ENCODE measurements around the gene TNFRSF8.
A peak's percentile ranks its signal among the peaks of the same experiment; 100 is the strongest.

The TNFRSF8 gene

GRCh38 chr1:12078575-12078937 lies 15.5 kb downstream of the TNFRSF8 start:
- Histone ChIP-seq H3K27me3 (ENCODE audit: low read length) (no peaks in the 10 kb centered on the region), H3K9ac (ENCODE audit: low read length) (no peak overlapping the region), H3K9me3 (ENCODE audit: insufficient read depth, low read length) (no peaks in the 10 kb centered on the region), H3K27ac (ENCODE audit: low read depth, low read length) (no peak overlapping the region), H4K20me1 (ENCODE audit: low read depth, low read length) (no peaks in the 10 kb centered on the region), H3K79me2 (ENCODE audit: insufficient read depth, low read length) (no peaks in the 10 kb centered on the region), H3K4me3 (ENCODE audit: insufficient read depth, low read length, poor library complexity, severe bottlenecking) (no peak overlapping the region), H3K36me3 (ENCODE audit: low read length) (no peaks in the 10 kb centered on the region), H2AFZ (ENCODE audit: low read depth, low read length, severe bottlenecking) (no peak overlapping the region), H3K4me2 (ENCODE audit: low read depth, low read length, poor library complexity, severe bottlenecking) (no peak overlapping the region), H3K9me2 (replicated peaks; ENCODE audit: insufficient read depth, low read length) (no peaks in the 10 kb centered on the region), H3F3A (ENCODE audit: insufficient read depth) (no peaks in the 10 kb centered on the region)
- no peak for TF ChIP-seq EZH2phosphoT487 (conservative IDR thresholded peaks at IDR 0.05; ENCODE audit: low read length)
- TF ChIP-seq, protein P1, sequence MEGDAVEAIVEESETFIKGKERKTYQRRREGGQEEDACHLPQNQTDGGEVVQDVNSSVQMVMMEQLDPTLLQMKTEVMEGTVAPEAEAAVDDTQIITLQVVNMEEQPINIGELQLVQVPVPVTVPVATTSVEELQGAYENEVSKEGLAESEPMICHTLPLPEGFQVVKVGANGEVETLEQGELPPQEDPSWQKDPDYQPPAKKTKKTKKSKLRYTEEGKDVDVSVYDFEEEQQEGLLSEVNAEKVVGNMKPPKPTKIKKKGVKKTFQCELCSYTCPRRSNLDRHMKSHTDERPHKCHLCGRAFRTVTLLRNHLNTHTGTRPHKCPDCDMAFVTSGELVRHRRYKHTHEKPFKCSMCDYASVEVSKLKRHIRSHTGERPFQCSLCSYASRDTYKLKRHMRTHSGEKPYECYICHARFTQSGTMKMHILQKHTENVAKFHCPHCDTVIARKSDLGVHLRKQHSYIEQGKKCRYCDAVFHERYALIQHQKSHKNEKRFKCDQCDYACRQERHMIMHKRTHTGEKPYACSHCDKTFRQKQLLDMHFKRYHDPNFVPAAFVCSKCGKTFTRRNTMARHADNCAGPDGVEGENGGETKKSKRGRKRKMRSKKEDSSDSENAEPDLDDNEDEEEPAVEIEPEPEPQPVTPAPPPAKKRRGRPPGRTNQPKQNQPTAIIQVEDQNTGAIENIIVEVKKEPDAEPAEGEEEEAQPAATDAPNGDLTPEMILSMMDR (IDR thresholded peaks at IDR 0.05; ENCODE audit: insufficient read depth, low read length, poor library complexity, severe bottlenecking), result no peak

DNA sequence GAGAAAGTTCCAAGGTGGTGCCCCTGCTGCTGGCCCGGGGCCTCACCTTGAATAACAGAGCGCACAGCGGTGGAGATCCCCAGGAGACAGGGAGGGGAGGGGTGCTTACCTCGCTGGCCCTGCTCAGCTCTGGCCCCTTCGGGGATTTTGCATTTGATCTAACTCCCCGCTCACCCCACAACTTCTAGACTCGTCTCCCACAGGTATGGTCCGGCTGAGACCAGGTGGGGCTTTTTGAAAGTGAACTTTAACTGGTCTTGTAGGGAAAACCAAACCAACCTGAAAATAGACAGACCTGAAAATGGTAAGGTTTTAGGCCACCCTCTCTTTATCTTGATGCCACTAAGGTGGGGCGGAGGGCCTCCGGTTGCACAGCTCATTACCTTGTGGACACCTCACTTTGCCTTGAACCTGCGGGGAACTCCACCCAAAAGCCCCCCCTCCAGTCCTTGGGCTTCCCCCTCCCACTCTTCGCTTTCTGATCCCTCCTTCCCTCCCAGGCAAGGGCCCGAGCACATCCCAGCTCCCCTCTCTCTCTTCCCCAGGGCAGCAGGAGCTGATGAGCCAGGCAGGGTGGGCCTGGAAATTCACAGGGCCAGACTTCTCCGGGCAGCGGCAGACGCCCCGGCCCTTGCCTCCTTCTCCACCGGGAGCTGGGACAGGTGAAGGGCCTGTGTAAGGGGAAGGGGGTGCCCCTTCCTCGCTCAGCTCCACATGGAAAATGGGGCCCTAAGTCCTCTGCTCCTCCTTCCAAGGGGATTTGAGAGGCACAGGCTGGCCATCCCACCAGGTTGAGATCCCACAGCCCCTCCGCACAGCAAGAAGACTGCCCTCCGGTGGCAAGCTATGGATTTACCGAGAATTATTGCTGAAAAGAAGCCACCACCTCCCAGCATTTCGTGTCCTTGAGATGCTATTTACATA lies 16.1 kb downstream of the TNFRSF8 start:
- no peaks in the 10 kb centered on the region for H3K36me3 ChIP-seq (ENCODE audit: low read length)
- H3K9me3 ChIP-seq (ENCODE audit: insufficient read depth, low read length), result no peaks in the 10 kb centered on the region
- no peaks in the 10 kb centered on the region for H3K79me2 ChIP-seq (ENCODE audit: insufficient read depth, low read length)
- no peak overlapping the region for H3K4me2 ChIP-seq (ENCODE audit: low read depth, low read length, poor library complexity, severe bottlenecking)
- no peak for TF ChIP-seq EZH2phosphoT487 (conservative IDR thresholded peaks at IDR 0.05; ENCODE audit: low read length)
- TF ChIP-seq, protein P1 (IDR thresholded peaks at IDR 0.05; ENCODE audit: insufficient read depth, low read length, poor library complexity, severe bottlenecking), result peak; percentile 57
- no peak overlapping the region for H3K4me3 ChIP-seq (ENCODE audit: insufficient read depth, low read length, poor library complexity, severe bottlenecking)
- no peaks in the 10 kb centered on the region for H3K27me3 ChIP-seq (ENCODE audit: low read length)
- H2AFZ ChIP-seq (ENCODE audit: low read depth, low read length, severe bottlenecking), result no peak overlapping the region
- H3F3A ChIP-seq (ENCODE audit: insufficient read depth), result no peaks in the 10 kb centered on the region
- H3K27ac ChIP-seq (ENCODE audit: low read depth, low read length), result no peak overlapping the region
- no peaks in the 10 kb centered on the region for H3K9me2 ChIP-seq (replicated peaks; ENCODE audit: insufficient read depth, low read length)
- H4K20me1 ChIP-seq (ENCODE audit: low read depth, low read length), result no peaks in the 10 kb centered on the region
- no peak overlapping the region for H3K9ac ChIP-seq (ENCODE audit: low read length)

GRCh38 chr1:12080156-12080555 lies 17.1 kb downstream of the TNFRSF8 start:
- Histone ChIP-seq H2AFZ (ENCODE audit: low read depth, low read length, severe bottlenecking) (no peak overlapping the region), H3K36me3 (ENCODE audit: low read length) (no peaks in the 10 kb centered on the region), H3F3A (ENCODE audit: insufficient read depth) (no peaks in the 10 kb centered on the region), H3K79me2 (ENCODE audit: insufficient read depth, low read length) (no peaks in the 10 kb centered on the region), H3K9ac (ENCODE audit: low read length) (no peak overlapping the region), H3K27ac (ENCODE audit: low read depth, low read length) (no peak overlapping the region), H4K20me1 (ENCODE audit: low read depth, low read length) (no peaks in the 10 kb centered on the region), H3K9me3 (ENCODE audit: insufficient read depth, low read length) (no peaks in the 10 kb centered on the region), H3K9me2 (replicated peaks; ENCODE audit: insufficient read depth, low read length) (no peaks in the 10 kb centered on the region), H3K4me2 (ENCODE audit: low read depth, low read length, poor library complexity, severe bottlenecking) (no peak overlapping the region), H3K4me3 (ENCODE audit: insufficient read depth, low read length, poor library complexity, severe bottlenecking) (no peak overlapping the region), H3K27me3 (ENCODE audit: low read length) (no peaks in the 10 kb centered on the region)
- no peak for TF ChIP-seq EZH2phosphoT487 (conservative IDR thresholded peaks at IDR 0.05; ENCODE audit: low read length)
- TF ChIP-seq, protein P1 (IDR thresholded peaks at IDR 0.05; ENCODE audit: insufficient read depth, low read length, poor library complexity, severe bottlenecking), result no peak

Measured in SU-DHL-6 (cell line).